Skin epidermis (tissue), 12 donors: Measurements from ENCODE around the gene ARHGAP45.

Source experiments
- H3K27ac ChIP-seq, 21 experiments: fragments of 200-600 bp; sonication (generic) in 11 of 21; one replicate each; pipeline ENCODE4 v1.5.0; 2020; ENCODE audit warnings: mild to moderate bottlenecking in 3 of 21, inconsistent platforms in 2 of 21, moderate library complexity in 2 of 21
- H3K4me3 ChIP-seq, 7 experiments: fragments of 200-600 bp; sonication (generic) in 2 of 7; one replicate each; pipeline ENCODE4 v1.5.0; 2020; ENCODE audit warnings: inconsistent platforms in 2 of 7, mild to moderate bottlenecking in 2 of 7, moderate library complexity in 1 of 7

ARHGAP45 gene

GRCh38 chr19:1082928-1083816, 16.2 kb downstream of the ARHGAP45 start:
- peak overlapping the region in 4 of 7 experiments; percentile 12 to 30 (median 20) for H3K4me3 ChIP-seq

GRCh38 chr19:1084024-1084868, 17.3 kb downstream of the ARHGAP45 start:
- no peak overlapping the region for H3K4me3 ChIP-seq
- peak overlapping the region in 2 of 21 experiments; percentile 12 to 45 for H3K27ac ChIP-seq

More at GRCh38 chr19:1082928-1083816, 16.2 kb downstream of the ARHGAP45 start:
- H3K27ac ChIP-seq, result peak overlapping the region in 10 of 21 experiments; percentile 2 to 71 (median 36)

GRCh38 chr19:1085053-1085658, 18.2 kb downstream of the ARHGAP45 start:
- H3K4me3 ChIP-seq, result no peak overlapping the region
- peak overlapping the region in 2 of 21 experiments; percentile 12 to 36 for H3K27ac ChIP-seq

GRCh38 chr19:1085676-1086442, 18.9 kb downstream of the ARHGAP45 start:
- Histone ChIP-seq H3K4me3 (no peak overlapping the region), H3K27ac (peak overlapping the region in 7 of 21 experiments; percentile 12 to 91 (median 36))

- Histone ChIP-seq H3K4me3 (no peak overlapping the region), H3K27ac (peak overlapping the region in 13 of 21 experiments; percentile 27 to 91 (median 73))
These were observed 19.6 kb downstream of the ARHGAP45 start for GRCh38 chr19:1086613-1087012.

GRCh38 chr19:1087813-1088415, 20.9 kb downstream of the ARHGAP45 start:
- Histone ChIP-seq H3K27ac (peak overlapping the region in 20 of 21 experiments; percentile 27 to 91 (median 78)), H3K4me3 (no peak overlapping the region)

GRCh38 chr19:1088416-1089010, 21.5 kb downstream of the ARHGAP45 start:
- Histone ChIP-seq H3K4me3 (no peak overlapping the region), H3K27ac (peak overlapping the region in 20 of 21 experiments; percentile 27 to 91 (median 78))

GRCh38 chr19:1089126-1089771, 22.3 kb downstream of the ARHGAP45 start:
- H3K27ac ChIP-seq, result peak overlapping the region in 18 of 21 experiments; percentile 13 to 91 (median 78)
- no peak overlapping the region for H3K4me3 ChIP-seq

- H3K27ac ChIP-seq, result peak overlapping the region in 9 of 21 experiments; percentile 31 to 81 (median 61)
- H3K4me3 ChIP-seq, result no peak overlapping the region
These were observed 22.9 kb downstream of the ARHGAP45 start for GRCh38 chr19:1089891-1090290.

- no peak overlapping the region for H3K4me3 ChIP-seq
- H3K27ac ChIP-seq, result no peak overlapping the region
These were observed 24.0 kb downstream of the ARHGAP45 start for GRCh38 chr19:1090731-1091543.

- no peak overlapping the region for H3K27ac ChIP-seq
These were observed 24.7 kb downstream of the ARHGAP45 start for GRCh38 chr19:1091544-1092175.

GRCh38 chr19:1093330-1093729, 26.4 kb downstream of the ARHGAP45 start:
- Histone ChIP-seq H3K27ac (peak overlapping the region in 5 of 21 experiments; percentile 8 to 95 (median 92)), H3K4me3 (peak overlapping the region in 2 of 7 experiments; percentile 88 to 92)

More at GRCh38 chr19:1091544-1092175, 24.7 kb downstream of the ARHGAP45 start:
- H3K4me3 ChIP-seq, result no peak overlapping the region

GRCh38 chr19:1093811-1094553, 27.0 kb downstream of the ARHGAP45 start:
- peak overlapping the region in 19 of 21 experiments; percentile 8 to 96 (median 91) for H3K27ac ChIP-seq

GRCh38 chr19:1094655-1094977, 27.6 kb downstream of the ARHGAP45 start:
- H3K27ac ChIP-seq, result peak overlapping the region; percentile 52 to 96 (median 91)

More at GRCh38 chr19:1093811-1094553, 27.0 kb downstream of the ARHGAP45 start:
- H3K4me3 ChIP-seq, result peak overlapping the region; percentile 88 to 99 (median 93)

GRCh38 chr19:1094978-1095701, 28.2 kb downstream of the ARHGAP45 start, which contains the start of gene POLR2E:
Gene POLR2E (minus strand): TSS chr19:1095375. CDS start chr19:1095315, 60 bp downstream.
- Histone ChIP-seq H3K4me3 (peak within 1 kb of the TSS; percentile 88 to 99 (median 93)), H3K27ac (peak within 1 kb of the TSS; percentile 52 to 96 (median 91))

More at GRCh38 chr19:1094655-1094977, 27.6 kb downstream of the ARHGAP45 start:
- H3K4me3 ChIP-seq, result peak overlapping the region; percentile 88 to 99 (median 93)
